A549 (cell line): Measurements from ENCODE around the gene PDIA6.

Experiments used
- TF ChIP-seq, protein P1 (sequence below): fragments of >200 bp; sonication (Bioruptor Twin); formaldehyde crosslinking; IDR thresholded peaks from 3 replicates; pipeline ENCODE4 v1.5.1; 2016
- TF ChIP-seq, protein P2 (sequence below): fragments of 250-450 bp; sonication (Bioruptor Pico); IDR thresholded peaks from 2 replicates; pipeline ENCODE4 v1.5.0; 2021; ENCODE audit warnings: mild to moderate bottlenecking, moderate library complexity, borderline replicate concordance

DNA sequence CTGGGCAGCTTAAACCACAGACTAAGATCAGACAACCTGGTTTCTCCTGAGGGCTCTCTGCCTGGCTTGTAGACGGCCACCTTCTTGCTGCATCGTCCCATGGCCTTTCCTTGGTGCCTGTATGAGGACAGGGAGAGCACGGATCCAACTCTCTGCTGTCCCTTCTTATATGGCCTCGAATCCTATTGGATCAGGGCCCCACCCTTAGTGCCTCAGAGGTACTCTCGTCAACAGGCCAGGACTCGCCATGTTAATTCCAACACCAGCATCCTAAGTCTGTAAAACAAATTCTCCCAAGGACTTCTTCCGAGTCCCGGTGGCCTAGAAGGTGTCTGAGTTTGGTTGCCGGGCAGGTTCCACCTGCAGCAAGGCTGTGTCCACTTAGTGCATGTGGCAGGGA is 51.0 kb downstream of the PDIA6 start:
- TF ChIP-seq, protein P1, sequence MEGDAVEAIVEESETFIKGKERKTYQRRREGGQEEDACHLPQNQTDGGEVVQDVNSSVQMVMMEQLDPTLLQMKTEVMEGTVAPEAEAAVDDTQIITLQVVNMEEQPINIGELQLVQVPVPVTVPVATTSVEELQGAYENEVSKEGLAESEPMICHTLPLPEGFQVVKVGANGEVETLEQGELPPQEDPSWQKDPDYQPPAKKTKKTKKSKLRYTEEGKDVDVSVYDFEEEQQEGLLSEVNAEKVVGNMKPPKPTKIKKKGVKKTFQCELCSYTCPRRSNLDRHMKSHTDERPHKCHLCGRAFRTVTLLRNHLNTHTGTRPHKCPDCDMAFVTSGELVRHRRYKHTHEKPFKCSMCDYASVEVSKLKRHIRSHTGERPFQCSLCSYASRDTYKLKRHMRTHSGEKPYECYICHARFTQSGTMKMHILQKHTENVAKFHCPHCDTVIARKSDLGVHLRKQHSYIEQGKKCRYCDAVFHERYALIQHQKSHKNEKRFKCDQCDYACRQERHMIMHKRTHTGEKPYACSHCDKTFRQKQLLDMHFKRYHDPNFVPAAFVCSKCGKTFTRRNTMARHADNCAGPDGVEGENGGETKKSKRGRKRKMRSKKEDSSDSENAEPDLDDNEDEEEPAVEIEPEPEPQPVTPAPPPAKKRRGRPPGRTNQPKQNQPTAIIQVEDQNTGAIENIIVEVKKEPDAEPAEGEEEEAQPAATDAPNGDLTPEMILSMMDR: no peak
- TF ChIP-seq, protein P2, sequence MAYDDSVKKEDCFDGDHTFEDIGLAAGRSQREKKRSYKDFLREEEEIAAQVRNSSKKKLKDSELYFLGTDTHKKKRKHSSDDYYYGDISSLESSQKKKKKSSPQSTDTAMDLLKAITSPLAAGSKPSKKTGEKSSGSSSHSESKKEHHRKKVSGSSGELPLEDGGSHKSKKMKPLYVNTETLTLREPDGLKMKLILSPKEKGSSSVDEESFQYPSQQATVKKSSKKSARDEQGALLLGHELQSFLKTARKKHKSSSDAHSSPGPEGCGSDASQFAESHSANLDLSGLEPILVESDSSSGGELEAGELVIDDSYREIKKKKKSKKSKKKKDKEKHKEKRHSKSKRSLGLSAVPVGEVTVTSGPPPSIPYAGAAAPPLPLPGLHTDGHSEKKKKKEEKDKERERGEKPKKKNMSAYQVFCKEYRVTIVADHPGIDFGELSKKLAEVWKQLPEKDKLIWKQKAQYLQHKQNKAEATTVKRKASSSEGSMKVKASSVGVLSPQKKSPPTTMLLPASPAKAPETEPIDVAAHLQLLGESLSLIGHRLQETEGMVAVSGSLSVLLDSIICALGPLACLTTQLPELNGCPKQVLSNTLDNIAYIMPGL (CRISPR knock-in tag): no peak
